Breast epithelium (tissue), 4 donors: ENCODE measurements around the gene DCAF17. TPM values are rescaled to one million over a fixed set of nuclear protein-coding genes. Genes with fewer than 3 reads are reported as not detected.

ENCODE experiments used
- DNase-seq, 2 donors: peaks; one replicate each; pipeline ENCODE4 v3.0.0-alpha.2; 2019; ENCODE audit warnings: low spot score in 2 of 2
- H3K27ac ChIP-seq, 2 donors: fragments of 200-600 bp; sonication (generic) in 1 of 2; one replicate each; pipeline ENCODE4 v1.5.1; 2016 to 2019; ENCODE audit warnings: mild to moderate bottlenecking in 1 of 2
- H3K27me3 ChIP-seq, 2 donors: fragments of 200-600 bp; sonication (generic) in 1 of 2; one replicate each; pipeline versions ENCODE4 v1.5.1 to v1.6.0; 2017 to 2019; ENCODE audit warnings: control low read depth in 1 of 2, mild to moderate bottlenecking in 1 of 2
- H3K36me3 ChIP-seq: fragments of 200-600 bp; one replicate; pipeline ENCODE4 v1.5.1; 2019
- H3K4me1 ChIP-seq, 2 donors: fragments of 200-600 bp; sonication (generic); one replicate each; pipeline ENCODE4 v1.5.1; 2016 to 2019; ENCODE audit warnings: control low read depth in 1 of 2
- H3K4me3 ChIP-seq, 3 donors: fragments of 200-600 bp; sonication (generic); 1 replicate in 2 of 3; 2 replicates in 1 of 3; pipeline ENCODE4 v1.5.1; 2016 to 2019; ENCODE audit warnings: mild to moderate bottlenecking in 3 of 3, moderate library complexity in 2 of 3
- H3K9me3 ChIP-seq, 2 donors: fragments of 200-600 bp; sonication (generic) in 1 of 2; one replicate each; pipeline ENCODE4 v1.5.1; 2016 to 2019; ENCODE audit warnings: control low read depth in 1 of 2
- POLR2A ChIP-seq: fragments of 450-650 bp; IDR thresholded peaks from one replicate; pipeline ENCODE4 v1.6.1; 2016; ENCODE audit warnings: antibody characterized with exemption, mild to moderate bottlenecking, moderate library complexity
- POLR2AphosphoS5 ChIP-seq, 3 donors: sonication (generic); formaldehyde crosslinking; IDR thresholded peaks; one replicate each; pipeline ENCODE4 v1.6.1; 2017; ENCODE audit warnings: antibody characterized with exemption in 3 of 3
- intact Hi-C: fragments of 100-400 bp; cut with DNase I; formaldehyde crosslinking; loops from one replicate; pipeline ENCODE4 v1.15.1; 2023; ENCODE audit warnings: low total_unique reads
- total RNA-seq, 3 donors: library from RNA; depleted of rRNA; stranded (reverse); fragments of >200 nt; gene quantifications; one replicate each; pipeline ENCODE4 v1.1.0, GENCODE V29; 2016
- TF ChIP-seq, protein P1 (sequence below), 3 donors: fragments of 450-650 bp; IDR thresholded peaks; one replicate each; pipeline ENCODE4 v1.5.1; 2016 to 2017; ENCODE audit warnings: antibody characterized with exemption in 3 of 3, mild to moderate bottlenecking in 3 of 3, moderate library complexity in 3 of 3

DCAF17 gene
- total RNA-seq, 3 donors from 2014 or later: 13.3 to 30.6 (median 24.6) TPM

DNA sequence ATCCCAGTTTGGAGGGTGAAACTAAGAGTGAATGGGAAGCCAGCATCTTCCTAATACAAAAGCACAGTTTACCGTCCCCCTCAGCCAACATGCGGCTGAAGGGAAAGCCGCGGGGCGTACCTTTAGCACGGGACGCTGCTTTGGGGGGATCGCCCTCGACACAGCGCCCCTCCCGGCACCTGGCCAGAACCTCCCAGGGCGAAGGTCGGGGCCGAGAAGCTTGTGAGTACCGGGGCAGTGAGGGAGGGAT lies 338 bp upstream of the DCAF17 start, which contains the start of gene METTL8:
Gene METTL8, minus strand, starts transcription at position 228 of the 250 bp plus-strand sequence. CDS start 41,805 bp downstream, outside the sequence.
- TF ChIP-seq, protein P1, sequence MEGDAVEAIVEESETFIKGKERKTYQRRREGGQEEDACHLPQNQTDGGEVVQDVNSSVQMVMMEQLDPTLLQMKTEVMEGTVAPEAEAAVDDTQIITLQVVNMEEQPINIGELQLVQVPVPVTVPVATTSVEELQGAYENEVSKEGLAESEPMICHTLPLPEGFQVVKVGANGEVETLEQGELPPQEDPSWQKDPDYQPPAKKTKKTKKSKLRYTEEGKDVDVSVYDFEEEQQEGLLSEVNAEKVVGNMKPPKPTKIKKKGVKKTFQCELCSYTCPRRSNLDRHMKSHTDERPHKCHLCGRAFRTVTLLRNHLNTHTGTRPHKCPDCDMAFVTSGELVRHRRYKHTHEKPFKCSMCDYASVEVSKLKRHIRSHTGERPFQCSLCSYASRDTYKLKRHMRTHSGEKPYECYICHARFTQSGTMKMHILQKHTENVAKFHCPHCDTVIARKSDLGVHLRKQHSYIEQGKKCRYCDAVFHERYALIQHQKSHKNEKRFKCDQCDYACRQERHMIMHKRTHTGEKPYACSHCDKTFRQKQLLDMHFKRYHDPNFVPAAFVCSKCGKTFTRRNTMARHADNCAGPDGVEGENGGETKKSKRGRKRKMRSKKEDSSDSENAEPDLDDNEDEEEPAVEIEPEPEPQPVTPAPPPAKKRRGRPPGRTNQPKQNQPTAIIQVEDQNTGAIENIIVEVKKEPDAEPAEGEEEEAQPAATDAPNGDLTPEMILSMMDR (IDR thresholded peaks at IDR 0.05): no peak
- TF ChIP-seq POLR2AphosphoS5 (IDR thresholded peaks at IDR 0.05): no peak
- no peak for TF ChIP-seq POLR2A
- Histone ChIP-seq H3K27ac (peak within 1 kb of the TSS; percentile 95 to 98), H3K9me3 (no peaks in the 10 kb centered on the region), H3K36me3 (no peaks in the 10 kb centered on the region), H3K4me3 (peak within 1 kb of the TSS; percentile 71 to 90 (median 81)), H3K27me3 (no peaks in the 10 kb centered on the region), H3K4me1 (peaks cover 0 to 3% of the 10 kb centered on the region in 2 donors)
- intact Hi-C loops: no loop called here
- DNase-seq: no peak

DNA sequence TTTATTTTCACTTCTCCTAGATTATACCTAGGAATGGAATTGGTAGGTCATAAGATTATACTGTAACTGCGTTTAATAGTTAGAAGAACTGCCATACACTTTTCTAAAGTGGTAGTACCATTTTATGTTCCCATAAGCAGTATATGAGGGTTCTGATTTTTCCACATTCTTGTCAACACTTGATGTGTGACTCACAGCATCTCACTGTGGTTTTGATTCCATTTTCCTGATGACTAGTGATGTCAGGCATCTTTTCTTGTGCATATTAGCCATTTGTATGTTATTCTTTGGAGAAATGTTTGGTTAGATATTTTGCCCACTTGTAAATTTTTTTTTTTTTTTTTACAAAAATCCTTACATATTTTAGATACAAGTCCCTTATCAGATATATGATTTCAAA lies 2.3 kb downstream of the DCAF17 start:
- intact Hi-C loops: no loop called here

DNA sequence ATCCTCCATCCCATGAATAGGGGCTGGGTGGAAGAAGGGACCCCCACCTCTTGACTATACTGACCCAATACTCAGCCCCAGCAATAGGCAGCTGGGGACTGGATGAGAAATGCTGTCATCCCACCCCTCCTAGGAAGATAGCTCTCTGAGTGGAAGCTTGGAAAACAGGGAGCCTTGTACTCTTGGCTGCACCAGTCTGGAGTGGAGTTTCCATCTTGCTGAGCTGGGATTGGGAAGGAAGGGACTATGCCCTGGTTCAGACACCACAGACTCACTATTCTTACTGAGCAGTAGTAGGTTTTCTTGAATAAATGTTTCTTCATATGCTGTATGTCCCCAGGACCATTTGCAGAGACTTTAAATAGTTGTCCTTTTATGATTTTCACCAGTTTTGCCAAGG lies 7.4 kb downstream of the DCAF17 start:
- Histone ChIP-seq H3K36me3 (no peaks in the 10 kb centered on the region), H3K9me3 (no peaks in the 10 kb centered on the region), H3K27ac (no peak overlapping the region), H3K27me3 (no peaks in the 10 kb centered on the region), H3K4me3 (no peak overlapping the region), H3K4me1 (no peaks in the 10 kb centered on the region)
- intact Hi-C loops: no loop called here
- DNase-seq: no peak
- TF ChIP-seq POLR2A: no peak
- TF ChIP-seq POLR2AphosphoS5 (IDR thresholded peaks at IDR 0.05): no peak
- TF ChIP-seq, protein P1 (IDR thresholded peaks at IDR 0.05): no peak

More for the DNA sequence above, 2.3 kb downstream of the DCAF17 start:
- Histone ChIP-seq H3K4me3 (no peak overlapping the region), H3K36me3 (no peaks in the 10 kb centered on the region), H3K27me3 (no peaks in the 10 kb centered on the region), H3K4me1 (peaks cover 0 to 3% of the 10 kb centered on the region in 2 donors), H3K27ac (no peak overlapping the region), H3K9me3 (no peaks in the 10 kb centered on the region)
- DNase-seq: no peak
- TF ChIP-seq POLR2AphosphoS5 (IDR thresholded peaks at IDR 0.05): no peak
- TF ChIP-seq, protein P1 (IDR thresholded peaks at IDR 0.05): no peak
- TF ChIP-seq POLR2A: no peak

DNA sequence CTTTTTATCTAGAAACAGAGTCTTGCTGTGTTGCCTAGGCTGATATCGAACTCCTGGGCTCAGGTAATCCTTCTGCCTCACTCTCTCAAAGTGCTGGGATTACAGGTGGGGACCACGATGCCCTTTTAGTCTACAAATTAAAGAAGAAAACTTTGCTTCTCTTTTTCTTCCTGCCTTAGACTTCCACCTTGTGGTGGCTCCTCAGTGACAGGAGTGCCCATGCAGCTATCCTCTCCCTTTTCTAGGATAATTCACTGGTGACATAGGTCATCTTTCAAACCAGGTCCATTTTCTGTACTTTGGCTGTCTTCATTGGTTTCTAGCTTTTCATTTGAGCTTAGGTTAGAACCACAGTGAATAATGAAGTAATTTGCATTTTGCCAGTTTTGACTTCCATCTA lies 13.6 kb downstream of the DCAF17 start:
- intact Hi-C loops: no loop called here
- Histone ChIP-seq H3K27ac (no peak overlapping the region), H3K36me3 (no peaks in the 10 kb centered on the region), H3K9me3 (no peaks in the 10 kb centered on the region), H3K4me3 (no peak overlapping the region), H3K27me3 (no peaks in the 10 kb centered on the region), H3K4me1 (no peaks in the 10 kb centered on the region)
- no peak for TF ChIP-seq POLR2A
- TF ChIP-seq POLR2AphosphoS5 (IDR thresholded peaks at IDR 0.05): no peak
- TF ChIP-seq, protein P1 (IDR thresholded peaks at IDR 0.05): no peak
- no peak for DNase-seq

DNA sequence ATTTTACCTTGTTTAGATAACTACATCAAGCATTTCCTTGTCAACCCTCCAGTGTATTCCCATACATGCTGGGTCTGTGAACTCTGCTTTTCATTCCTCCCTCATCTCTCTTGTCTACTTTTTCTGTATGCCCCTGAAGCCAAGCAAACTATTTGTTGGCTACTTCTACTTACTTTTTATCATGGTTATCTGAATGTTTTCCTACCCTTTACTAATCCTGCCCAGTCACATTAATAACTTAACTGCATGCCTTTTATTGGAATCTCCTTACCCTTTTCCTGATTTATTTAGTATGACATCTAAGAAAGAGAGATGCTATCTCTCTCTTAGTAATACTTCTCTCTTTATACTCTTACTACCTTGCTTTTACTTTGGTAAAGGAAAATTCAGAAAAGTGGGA lies 17.0 kb downstream of the DCAF17 start:
- intact Hi-C loops: no loop called here
- no peaks in the 10 kb centered on the region for H3K36me3 ChIP-seq

More for the DNA sequence above, 17.0 kb downstream of the DCAF17 start:
- Histone ChIP-seq H3K9me3 (no peaks in the 10 kb centered on the region), H3K27ac (no peak overlapping the region), H3K4me3 (no peak overlapping the region), H3K27me3 (no peaks in the 10 kb centered on the region), H3K4me1 (no peaks in the 10 kb centered on the region)
- TF ChIP-seq POLR2AphosphoS5 (IDR thresholded peaks at IDR 0.05) (no peak), POLR2A (no peak)
- TF ChIP-seq, protein P1 (IDR thresholded peaks at IDR 0.05): no peak
- no peak for DNase-seq
